HCT116 (cell line): ENCODE data around the gene CIBAR2. TPM values are rescaled to one million over a fixed set of nuclear protein-coding genes. Genes with fewer than 3 reads are reported as not detected.

Source experiments
- ATAC-seq: fragments of 200-7000 bp; cut with Tn5 transposase; 2 replicates; pipeline ENCODE4 v1.9.1; 2020; ENCODE audit warnings: mild to moderate bottlenecking, moderate library complexity
- BruUV-seq: library from RNA; stranded (reverse); fragments of 400-500 nt; replicated peaks from 2 replicates; lab custom pipeline; 2021; lab: Mats Ljungman, UMichigan
- CTCF ChIA-PET: fragments of 300-600 bp; sonication (Branson Sonifier 250); formaldehyde crosslinking; loops from one replicate; lab custom pipeline; 2021; ENCODE audit warnings: antibody characterized with exemption; lab: Charles Lee
- POLR2A ChIA-PET: fragments of 300-600, 350-600 bp; sonication (Branson Sonifier 250); formaldehyde crosslinking; loops from one replicate; lab custom pipeline; 2021; ENCODE audit warnings: antibody characterized with exemption; lab: Charles Lee
- RAD21 ChIA-PET, 2 experiments: fragments of 300-600 bp; sonication (Branson Sonifier 250); formaldehyde crosslinking; loops; one replicate each; lab custom pipeline; 2023; ENCODE audit warnings: low total read pairs in 2 of 2; ENCODE audit not compliant: uncharacterized antibody in 2 of 2, unreplicated experiment in 2 of 2, low non-redundant PET in 1 of 2; lab: Charles Lee
- DNase-seq: peaks from one replicate; pipeline ENCODE4 v3.0.0-alpha.2; 2010; ENCODE audit warnings: low read depth, low spot score
- H2AFZ ChIP-seq: fragments of 200-600 bp; shearing (Covaris generic), sonication (generic); 2 replicates; pipeline ENCODE4 v1.6.1; 2017; ENCODE audit warnings: low read depth, mixed run types, mixed read lengths, antibody characterized with exemption, low read length; ENCODE audit not compliant: poor library complexity, severe bottlenecking
- H3K27ac ChIP-seq: 2 replicates; pipeline ENCODE4 v1.5.1; 2012; ENCODE audit warnings: low read depth, low read length
- H3K27me3 ChIP-seq: fragments of 200-600 bp; sonication (generic); 2 replicates; pipeline ENCODE4 v1.6.1; 2016; ENCODE audit warnings: mixed run types, low read length, mixed read lengths; ENCODE audit not compliant: insufficient read depth
- H3K36me3 ChIP-seq, 2 experiments: fragments of 200-500 bp in 1 of 2; fragments of 200-600 bp in 1 of 2; sonication (Bioruptor generic) in 1 of 2; sonication (generic) in 1 of 2; 2 replicates each; pipeline versions ENCODE4 v1.5.1 to v1.6.1; 2014 to 2016; ENCODE audit warnings: low read length in 2 of 2, inconsistent platforms in 1 of 2, mixed read lengths in 1 of 2, mixed run types in 1 of 2; ENCODE audit not compliant: insufficient read depth in 2 of 2, control insufficient read depth in 1 of 2
- H3K4me1 ChIP-seq, 2 experiments: fragments of 200-600 bp in 1 of 2; sonication (generic) in 1 of 2; 2 replicates each; pipeline versions ENCODE4 v1.5.1 to v1.6.1; 2012 to 2017; ENCODE audit warnings: low read length in 2 of 2, inconsistent platforms in 1 of 2, mild to moderate bottlenecking in 1 of 2, mixed read lengths in 1 of 2, mixed run types in 1 of 2, moderate library complexity in 1 of 2; ENCODE audit not compliant: insufficient read depth in 2 of 2, control insufficient read depth in 1 of 2
- H3K4me2 ChIP-seq: fragments of 200-600 bp; sonication (generic); 2 replicates; pipeline ENCODE4 v1.6.1; 2017; ENCODE audit warnings: mixed run types, low read length, mixed read lengths
- H3K4me3 ChIP-seq, 2 experiments: fragments of 200-600 bp in 1 of 2; sonication (generic) in 1 of 2; replicated peaks in 1 of 2; 2 replicates each; pipeline ENCODE4 v1.5.1; 2011 to 2016; ENCODE audit warnings: low read length in 2 of 2, control low read depth in 1 of 2, low read depth in 1 of 2, mild to moderate bottlenecking in 1 of 2, mixed read lengths in 1 of 2, mixed run types in 1 of 2
- H3K79me2 ChIP-seq: fragments of 200-600 bp; sonication (generic); 2 replicates; pipeline ENCODE4 v1.6.1; 2017; ENCODE audit warnings: mild to moderate bottlenecking, mixed run types, low read length, moderate library complexity, mixed read lengths; ENCODE audit not compliant: insufficient read depth
- H3K9ac ChIP-seq: fragments of 200-600 bp; sonication (generic); 2 replicates; pipeline ENCODE4 v1.6.1; 2016; ENCODE audit warnings: low read length, mixed read lengths
- H3K9me2 ChIP-seq: fragments of 200-600 bp; sonication (generic), shearing (Covaris generic); 2 replicates; pipeline ENCODE4 v1.6.1; 2017; ENCODE audit warnings: mixed run types, mild to moderate bottlenecking, moderate library complexity; ENCODE audit not compliant: insufficient read depth
- H3K9me3 ChIP-seq, 2 experiments: fragments of 200-500 bp in 1 of 2; fragments of 200-600 bp in 1 of 2; sonication (Bioruptor generic) in 1 of 2; sonication (generic) in 1 of 2; 2 replicates each; pipeline ENCODE4 v1.6.1; 2014 to 2017; ENCODE audit warnings: low read length in 2 of 2, mixed read lengths in 2 of 2, inconsistent platforms in 1 of 2, low read depth in 1 of 2, mild to moderate bottlenecking in 1 of 2, mixed run types in 1 of 2, moderate library complexity in 1 of 2; ENCODE audit not compliant: control insufficient read depth in 1 of 2, insufficient read depth in 1 of 2
- H4K20me1 ChIP-seq: fragments of 200-600 bp; sonication (generic), shearing (Covaris generic); 2 replicates; pipeline ENCODE4 v1.6.1; 2017; ENCODE audit warnings: mixed run types, mild to moderate bottlenecking, moderate library complexity; ENCODE audit not compliant: insufficient read depth
- CBX3 ChIP-seq: IDR thresholded peaks from 2 replicates; pipeline ENCODE4 v1.6.1; 2012; ENCODE audit warnings: low read depth
- CEBPB ChIP-seq: IDR thresholded peaks from 2 replicates; pipeline ENCODE4 v1.6.1; 2012; ENCODE audit warnings: low read depth
- EGR1 ChIP-seq: IDR thresholded peaks from 2 replicates; pipeline ENCODE4 v1.6.1; 2012; ENCODE audit warnings: low read depth
- ELF1 ChIP-seq: IDR thresholded peaks from 2 replicates; pipeline ENCODE4 v1.6.1; 2012; ENCODE audit warnings: low read depth, borderline replicate concordance
- EZH2 ChIP-seq: fragments of 200-600 bp; sonication (generic); IDR thresholded peaks from 2 replicates; pipeline ENCODE4 v1.6.1; 2017; ENCODE audit warnings: antibody characterized with exemption, mixed run types
- JUND ChIP-seq: IDR thresholded peaks from 2 replicates; pipeline ENCODE4 v1.6.1; 2012
- POLR2A ChIP-seq: IDR thresholded peaks from 2 replicates; pipeline ENCODE4 v1.7.0; 2011; ENCODE audit warnings: borderline replicate concordance; ENCODE audit not compliant: insufficient read depth, insufficient read length; ENCODE audit errors: extremely low read depth
- POLR2AphosphoS5 ChIP-seq: IDR thresholded peaks from 2 replicates; pipeline ENCODE4 v1.6.1; 2011; ENCODE audit warnings: mild to moderate bottlenecking, low read depth, low read length, moderate library complexity
- RAD21 ChIP-seq: IDR thresholded peaks from 2 replicates; pipeline ENCODE4 v1.6.1; 2012; ENCODE audit warnings: low read depth, mild to moderate bottlenecking
- SIN3A ChIP-seq: IDR thresholded peaks from 2 replicates; pipeline ENCODE4 v1.6.1; 2012; ENCODE audit warnings: low read depth
- SP1 ChIP-seq: IDR thresholded peaks from 2 replicates; pipeline ENCODE4 v1.6.1; 2012; ENCODE audit warnings: low read depth
- TCF7L2 ChIP-seq: IDR thresholded peaks from 2 replicates; pipeline ENCODE4 v1.7.0; 2011; ENCODE audit warnings: borderline replicate concordance, inconsistent platforms; ENCODE audit not compliant: insufficient read depth, insufficient read length; ENCODE audit errors: extremely low read depth
- YY1 ChIP-seq: IDR thresholded peaks from 2 replicates; pipeline ENCODE4 v1.6.1; 2011; ENCODE audit warnings: low read length, low read depth, moderate library complexity, mild to moderate bottlenecking; ENCODE audit not compliant: insufficient replicate concordance; ENCODE audit errors: extremely low read depth
- ZBTB33 ChIP-seq: IDR thresholded peaks from 2 replicates; pipeline ENCODE4 v1.6.1; 2011; ENCODE audit warnings: mild to moderate bottlenecking, low read length, moderate library complexity; ENCODE audit not compliant: insufficient replicate concordance; ENCODE audit errors: extremely low read depth
- ZFX ChIP-seq: fragments of 450-650 bp; IDR thresholded peaks from 2 replicates; pipeline ENCODE4 v1.6.1; 2017
- ZNF274 ChIP-seq: fragments of 200-500 bp; sonication (Bioruptor generic); IDR thresholded peaks from 2 replicates; pipeline ENCODE4 v1.6.1; 2014; ENCODE audit warnings: mild to moderate bottlenecking, low read depth, low read length, inconsistent platforms
- intact Hi-C: fragments of 100-400 bp; cut with micrococcal nuclease; formaldehyde crosslinking; loops from 2 replicates; pipeline ENCODE4 v1.10.0; 2022
- total RNA-seq: library from RNA; stranded (reverse); gene quantifications from one replicate; pipeline ENCODE4 v1.2.1, GENCODE V29; 2021; ENCODE audit not compliant: unreplicated experiment
- TF ChIP-seq, protein P1 (sequence below), 3 experiments: fragments of 200-600 bp in 1 of 3; sonication (generic) in 1 of 3; IDR thresholded peaks in 2 of 3; conservative IDR thresholded peaks in 1 of 3; 2 replicates each; pipeline ENCODE4 v1.5.1; 2012 to 2017; ENCODE audit warnings: low read depth in 2 of 3, low read length in 2 of 3, antibody characterized with exemption in 1 of 3, borderline replicate concordance in 1 of 3, control low read depth in 1 of 3, mild to moderate bottlenecking in 1 of 3, mixed read lengths in 1 of 3, mixed run types in 1 of 3, moderate library complexity in 1 of 3; ENCODE audit not compliant: insufficient read depth in 1 of 3

The CIBAR2 gene
- total RNA-seq, 1 experiment from 2014 or later, result 0.27 TPM

GRCh38 chr16:85104821-85105391 is 7.4 kb downstream of the CIBAR2 start:
- CTCF ChIA-PET, result interaction anchor here (3.3 kb wide), 1 partner anchor 10 kb away, joined by 19 read pairs; no protein-coding TSS in a partner anchor
- Histone ChIP-seq H4K20me1 (no peaks in the 10 kb centered on the region), H3K4me3 (no peak overlapping the region), H2AFZ (no peak overlapping the region), H3K27ac (no peak overlapping the region), H3K4me2 (no peak overlapping the region), H3K79me2 (no peaks in the 10 kb centered on the region), H3K9me3 (no peaks in the 10 kb centered on the region), H3K9ac (no peak overlapping the region), H3K9me2 (no peaks in the 10 kb centered on the region), H3K27me3 (no peaks in the 10 kb centered on the region), H3K4me1 (no peaks in the 10 kb centered on the region), H3K36me3 (no peaks in the 10 kb centered on the region)
- DNase-seq, result no peak
- POLR2A ChIA-PET, result no interaction called here
- ATAC-seq, result no peak
- TF ChIP-seq YY1, result no peak
- TF ChIP-seq SP1, result no peak
- TF ChIP-seq CEBPB, result no peak
- no peak for TF ChIP-seq POLR2A
- no peak for TF ChIP-seq POLR2AphosphoS5
- TF ChIP-seq EGR1, result no peak
- TF ChIP-seq SIN3A, result no peak
- TF ChIP-seq RAD21, result no peak
- TF ChIP-seq ELF1, result no peak
- no peak for TF ChIP-seq ZBTB33
- TF ChIP-seq JUND, result no peak
- TF ChIP-seq CBX3, result no peak
- TF ChIP-seq TCF7L2, result no peak
- no peak for TF ChIP-seq ZFX
- TF ChIP-seq EZH2, result no peak
- TF ChIP-seq, protein P1, sequence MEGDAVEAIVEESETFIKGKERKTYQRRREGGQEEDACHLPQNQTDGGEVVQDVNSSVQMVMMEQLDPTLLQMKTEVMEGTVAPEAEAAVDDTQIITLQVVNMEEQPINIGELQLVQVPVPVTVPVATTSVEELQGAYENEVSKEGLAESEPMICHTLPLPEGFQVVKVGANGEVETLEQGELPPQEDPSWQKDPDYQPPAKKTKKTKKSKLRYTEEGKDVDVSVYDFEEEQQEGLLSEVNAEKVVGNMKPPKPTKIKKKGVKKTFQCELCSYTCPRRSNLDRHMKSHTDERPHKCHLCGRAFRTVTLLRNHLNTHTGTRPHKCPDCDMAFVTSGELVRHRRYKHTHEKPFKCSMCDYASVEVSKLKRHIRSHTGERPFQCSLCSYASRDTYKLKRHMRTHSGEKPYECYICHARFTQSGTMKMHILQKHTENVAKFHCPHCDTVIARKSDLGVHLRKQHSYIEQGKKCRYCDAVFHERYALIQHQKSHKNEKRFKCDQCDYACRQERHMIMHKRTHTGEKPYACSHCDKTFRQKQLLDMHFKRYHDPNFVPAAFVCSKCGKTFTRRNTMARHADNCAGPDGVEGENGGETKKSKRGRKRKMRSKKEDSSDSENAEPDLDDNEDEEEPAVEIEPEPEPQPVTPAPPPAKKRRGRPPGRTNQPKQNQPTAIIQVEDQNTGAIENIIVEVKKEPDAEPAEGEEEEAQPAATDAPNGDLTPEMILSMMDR (IDR thresholded peaks at IDR 0.05 in 2 of 3, conservative IDR thresholded peaks at IDR 0.05 in 1 of 3; ENCODE audit: borderline replicate concordance in 1 of 3, insufficient read depth in 1 of 3, low read depth in 2 of 3, low read length in 2 of 3), result no peak
- no peak for TF ChIP-seq ZNF274
- no TSS peak for BruUV-seq
- RAD21 ChIA-PET, result no interaction called here
- intact Hi-C loops, result no loop called here
